Activated naive CD4-positive, alpha-beta T cell treated with anti-CD3 and anti-CD28 coated beads, Interleukin-2, amount 10 ng/mL, durations not matched to agents 7 days and 5 days (primary cell): Measurements from ENCODE around the gene BCL3.

Source experiments
- CTCF ChIA-PET: fragments of 350-600 bp; sonication (Branson Sonifier 250); formaldehyde crosslinking; loops from one replicate; lab custom pipeline; 2021; ENCODE audit warnings: antibody characterized with exemption; lab: Charles Lee
- DNase-seq: peaks from one replicate; pipeline ENCODE4 v3.0.0-alpha.2; 2020
- H3K27ac Mint-ChIP-seq: one replicate; pipeline ENCODE4 v1.8.0; 2021; ENCODE audit warnings: mild to moderate bottlenecking, moderate library complexity, mixed read lengths
- H3K27me3 Mint-ChIP-seq: one replicate; pipeline ENCODE4 v1.8.0; 2021; ENCODE audit warnings: mild to moderate bottlenecking, mixed read lengths
- H3K36me3 Mint-ChIP-seq: one replicate; pipeline ENCODE4 v1.8.0; 2021; ENCODE audit warnings: mixed read lengths
- H3K4me1 Mint-ChIP-seq: one replicate; pipeline ENCODE4 v1.8.0; 2021; ENCODE audit warnings: mixed read lengths
- H3K4me3 Mint-ChIP-seq: one replicate; pipeline ENCODE4 v1.8.0; 2021; ENCODE audit warnings: mild to moderate bottlenecking, moderate library complexity, mixed read lengths
- H3K9me3 Mint-ChIP-seq: one replicate; pipeline ENCODE4 v1.8.0; 2021; ENCODE audit warnings: mixed read lengths

Gene BCL3

GRCh38 chr19:44725684-44726083 lies 22.8 kb upstream of the BCL3 start:
- CTCF ChIA-PET = interaction anchor here (0.7 to 10.5 kb wide), 7 partner anchors 18 to 400 kb away, joined by 3 to 385 read pairs (median 9); partner anchors contain the start of gene NECTIN2
- H3K27me3 Mint-ChIP-seq = peaks cover 36% of the 10 kb centered on the region
- H3K4me1 Mint-ChIP-seq = peaks cover 56% of the 10 kb centered on the region
- DNase-seq = no peak
- H3K9me3 Mint-ChIP-seq = no peaks in the 10 kb centered on the region
- no peak overlapping the region for H3K27ac Mint-ChIP-seq
- no peak overlapping the region for H3K4me3 Mint-ChIP-seq
- H3K36me3 Mint-ChIP-seq = no peaks in the 10 kb centered on the region

GRCh38 chr19:44726465-44726864 lies 22.0 kb upstream of the BCL3 start:
- Mint-ChIP-seq H3K27ac (no peak overlapping the region), H3K4me3 (no peak overlapping the region), H3K9me3 (no peaks in the 10 kb centered on the region), H3K36me3 (no peaks in the 10 kb centered on the region), H3K4me1 (peaks cover 56% of the 10 kb centered on the region), H3K27me3 (peaks cover 36% of the 10 kb centered on the region)
- CTCF ChIA-PET = interaction anchor here (0.6 to 10.5 kb wide), 2 partner anchors 42 to 54 kb away, joined by 3 to 385 read pairs; no protein-coding TSS in a partner anchor
- DNase-seq = no peak

GRCh38 chr19:44728178-44728577 lies 20.3 kb upstream of the BCL3 start:
- Mint-ChIP-seq H3K4me3 (no peak overlapping the region), H3K9me3 (no peaks in the 10 kb centered on the region), H3K4me1 (peaks cover 39% of the 10 kb centered on the region), H3K27me3 (peaks cover 23% of the 10 kb centered on the region), H3K27ac (peak overlapping the region; percentile 17), H3K36me3 (no peaks in the 10 kb centered on the region)
- CTCF ChIA-PET = interaction anchor here (0.9 to 10.5 kb wide), 4 partner anchors 21 to 40 kb away, joined by 3 to 385 read pairs (median 4); no protein-coding TSS in a partner anchor
- no peak for DNase-seq

GRCh38 chr19:44729516-44730033 lies 18.9 kb upstream of the BCL3 start:
- no peak overlapping the region for H3K27ac Mint-ChIP-seq
- no peak overlapping the region for H3K4me3 Mint-ChIP-seq
- DNase-seq = no peak
- CTCF ChIA-PET = interaction anchor here (1.7 to 10.5 kb wide), 2 partner anchors 10 to 39 kb away, joined by 3 to 385 read pairs; no protein-coding TSS in a partner anchor
- peaks cover 4% of the 10 kb centered on the region for H3K9me3 Mint-ChIP-seq
- peaks cover 15% of the 10 kb centered on the region for H3K27me3 Mint-ChIP-seq
- peaks cover 25% of the 10 kb centered on the region for H3K4me1 Mint-ChIP-seq
- H3K36me3 Mint-ChIP-seq = no peaks in the 10 kb centered on the region

GRCh38 chr19:44731081-44731480 lies 17.4 kb upstream of the BCL3 start:
- Mint-ChIP-seq H3K9me3 (peaks cover 4% of the 10 kb centered on the region), H3K36me3 (no peaks in the 10 kb centered on the region), H3K27ac (peak overlapping the region; percentile 70), H3K4me3 (no peak overlapping the region), H3K27me3 (peaks cover 15% of the 10 kb centered on the region), H3K4me1 (peaks cover 13% of the 10 kb centered on the region)
- CTCF ChIA-PET = interaction anchor here (0.8 kb wide), 1 partner anchor 9 kb away, joined by 3 read pairs; no protein-coding TSS in a partner anchor
- DNase-seq = no peak

GRCh38 chr19:44731622-44732021 lies 16.9 kb upstream of the BCL3 start:
- no peak overlapping the region for H3K4me3 Mint-ChIP-seq
- CTCF ChIA-PET = interaction anchor here (0.8 to 1.6 kb wide), 2 partner anchors 8 to 9 kb away, joined by 3 to 7 read pairs; no protein-coding TSS in a partner anchor
- no peak for DNase-seq
- H3K9me3 Mint-ChIP-seq = peaks cover 4% of the 10 kb centered on the region
- H3K27ac Mint-ChIP-seq = no peak overlapping the region
- H3K36me3 Mint-ChIP-seq = no peaks in the 10 kb centered on the region
- H3K27me3 Mint-ChIP-seq = peaks cover 21% of the 10 kb centered on the region
- peaks cover 10% of the 10 kb centered on the region for H3K4me1 Mint-ChIP-seq

GRCh38 chr19:44732235-44733014 lies 16.1 kb upstream of the BCL3 start:
- H3K4me3 Mint-ChIP-seq = no peak overlapping the region
- peaks cover 4% of the 10 kb centered on the region for H3K9me3 Mint-ChIP-seq
- H3K27me3 Mint-ChIP-seq = peaks cover 29% of the 10 kb centered on the region
- H3K36me3 Mint-ChIP-seq = no peaks in the 10 kb centered on the region
- H3K27ac Mint-ChIP-seq = peak overlapping the region; percentile 9
- H3K4me1 Mint-ChIP-seq = peaks cover 10% of the 10 kb centered on the region
- CTCF ChIA-PET = interaction anchor here (1.5 to 1.6 kb wide), 2 partner anchors 9 to 43 kb away, joined by 4 to 7 read pairs; no protein-coding TSS in a partner anchor
- no peak for DNase-seq

GRCh38 chr19:44734357-44734756 lies 14.2 kb upstream of the BCL3 start:
- H3K27me3 Mint-ChIP-seq = peaks cover 45% of the 10 kb centered on the region
- H3K27ac Mint-ChIP-seq = no peak overlapping the region
- CTCF ChIA-PET = no interaction called here
- peaks cover 4% of the 10 kb centered on the region for H3K9me3 Mint-ChIP-seq
- no peak overlapping the region for H3K4me3 Mint-ChIP-seq
- H3K4me1 Mint-ChIP-seq = no peaks in the 10 kb centered on the region
- DNase-seq = no peak
- H3K36me3 Mint-ChIP-seq = no peaks in the 10 kb centered on the region

GRCh38 chr19:44735011-44735410 lies 13.5 kb upstream of the BCL3 start:
- H3K27me3 Mint-ChIP-seq = peaks cover 40% of the 10 kb centered on the region
- H3K4me1 Mint-ChIP-seq = no peaks in the 10 kb centered on the region
- no peak for DNase-seq
- CTCF ChIA-PET = interaction anchor here (1.2 kb wide), 1 partner anchor 12 kb away, joined by 3 read pairs; no protein-coding TSS in a partner anchor
- no peak overlapping the region for H3K4me3 Mint-ChIP-seq
- no peak overlapping the region for H3K27ac Mint-ChIP-seq
- peaks cover 4% of the 10 kb centered on the region for H3K9me3 Mint-ChIP-seq
- no peaks in the 10 kb centered on the region for H3K36me3 Mint-ChIP-seq

GRCh38 chr19:44737238-44738071 lies 11.1 kb upstream of the BCL3 start:
- CTCF ChIA-PET = interaction anchor here (0.9 to 1.4 kb wide), 2 partner anchors 13 to 33 kb away, joined by 6 to 8 read pairs; no protein-coding TSS in a partner anchor
- Mint-ChIP-seq H3K9me3 (peaks cover 4% of the 10 kb centered on the region), H3K4me1 (peaks cover 8% of the 10 kb centered on the region), H3K27me3 (peaks cover 39% of the 10 kb centered on the region), H3K4me3 (no peak overlapping the region), H3K27ac (no peak overlapping the region), H3K36me3 (no peaks in the 10 kb centered on the region)
- no peak for DNase-seq

- peaks cover 42% of the 10 kb centered on the region for H3K27me3 Mint-ChIP-seq
Measured at GRCh38 chr19:44738136-44738535, 10.4 kb upstream of the BCL3 start.

GRCh38 chr19:44738603-44739558 lies 9.6 kb upstream of the BCL3 start:
- DNase-seq = no peak
- Mint-ChIP-seq H3K4me3 (no peak overlapping the region), H3K36me3 (no peaks in the 10 kb centered on the region), H3K9me3 (no peaks in the 10 kb centered on the region), H3K27ac (no peak overlapping the region), H3K4me1 (peaks cover 8% of the 10 kb centered on the region), H3K27me3 (peaks cover 42% of the 10 kb centered on the region)
- CTCF ChIA-PET = interaction anchor here (0.9 to 1.2 kb wide), 3 partner anchors 9 to 15 kb away, joined by 3 to 8 read pairs (median 4); no protein-coding TSS in a partner anchor

More at GRCh38 chr19:44738136-44738535, 10.4 kb upstream of the BCL3 start:
- H3K4me1 Mint-ChIP-seq = peaks cover 8% of the 10 kb centered on the region
- no peak for DNase-seq
- no peak overlapping the region for H3K4me3 Mint-ChIP-seq
- no peaks in the 10 kb centered on the region for H3K36me3 Mint-ChIP-seq
- peaks cover 4% of the 10 kb centered on the region for H3K9me3 Mint-ChIP-seq
- H3K27ac Mint-ChIP-seq = no peak overlapping the region
- CTCF ChIA-PET = interaction anchor here (0.9 kb wide), 1 partner anchor 14 kb away, joined by 8 read pairs; no protein-coding TSS in a partner anchor
